ENCODE data around the gene FBXO30.

DNA sequence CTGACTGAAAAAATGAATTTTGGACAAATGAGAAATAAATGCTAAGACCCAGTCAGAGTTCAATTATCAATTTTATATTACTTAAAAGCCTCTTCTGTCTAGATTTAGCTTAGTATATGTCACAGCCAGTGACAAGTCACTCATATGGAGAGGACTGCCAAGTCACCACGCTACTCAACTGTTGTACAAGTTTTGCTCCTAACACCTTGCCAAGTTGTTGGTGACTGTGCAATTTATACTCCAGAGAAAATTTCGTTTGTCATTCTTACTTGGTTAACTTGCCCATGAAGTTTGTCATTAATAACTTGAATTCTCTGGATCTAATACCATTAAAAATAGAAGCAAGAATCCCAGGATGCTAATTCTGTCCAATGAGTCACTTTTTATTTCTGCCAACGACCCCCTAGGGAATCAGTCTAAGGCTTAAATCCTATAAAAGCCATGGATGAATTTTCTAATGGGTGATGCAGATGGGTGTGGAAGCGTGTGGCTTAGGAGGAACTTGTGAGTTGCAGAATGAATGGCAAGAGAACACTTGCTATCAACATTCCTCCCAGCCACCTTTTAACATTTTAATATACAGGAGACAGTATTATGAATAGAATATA is 30.4 kb upstream of the FBXO30 start:
- TF ChIP-seq, protein P1, sequence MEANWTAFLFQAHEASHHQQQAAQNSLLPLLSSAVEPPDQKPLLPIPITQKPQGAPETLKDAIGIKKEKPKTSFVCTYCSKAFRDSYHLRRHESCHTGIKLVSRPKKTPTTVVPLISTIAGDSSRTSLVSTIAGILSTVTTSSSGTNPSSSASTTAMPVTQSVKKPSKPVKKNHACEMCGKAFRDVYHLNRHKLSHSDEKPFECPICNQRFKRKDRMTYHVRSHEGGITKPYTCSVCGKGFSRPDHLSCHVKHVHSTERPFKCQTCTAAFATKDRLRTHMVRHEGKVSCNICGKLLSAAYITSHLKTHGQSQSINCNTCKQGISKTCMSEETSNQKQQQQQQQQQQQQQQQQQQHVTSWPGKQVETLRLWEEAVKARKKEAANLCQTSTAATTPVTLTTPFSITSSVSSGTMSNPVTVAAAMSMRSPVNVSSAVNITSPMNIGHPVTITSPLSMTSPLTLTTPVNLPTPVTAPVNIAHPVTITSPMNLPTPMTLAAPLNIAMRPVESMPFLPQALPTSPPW (CRISPR knock-in tag; IDR thresholded peaks at IDR 0.05), result no peak
- TF ChIP-seq ZNF121 (CRISPR knock-in tag; conservative IDR thresholded peaks at IDR 0.05) (no peak), GABPA (tag; conservative IDR thresholded peaks at IDR 0.05; ENCODE audit: low read depth) (no peak), PCBP1 (IDR thresholded peaks at IDR 0.05; ENCODE audit: low read depth, low read length, poor library complexity, severe bottlenecking) (no peak)

Data from K562 (cell line).